ENCODE results near the gene SERP2.

The SERP2 gene

GRCh38 chr13:44435919-44436510, 62.4 kb downstream of the SERP2 start:
- DNase-seq (ENCODE audit: low spot score): peak; percentile 29

- peak; percentile 96 for DNase-seq (ENCODE audit: low spot score)
These were observed 63.1 kb downstream of the SERP2 start for GRCh38 chr13:44436589-44437337.

GRCh38 chr13:44437356-44438233, 64.0 kb downstream of the SERP2 start:
- DNase-seq (ENCODE audit: low spot score): peak; percentile 80

GRCh38 chr13:44438234-44438579, 64.6 kb downstream of the SERP2 start:
- no peak for DNase-seq (ENCODE audit: low spot score)

- no peak for DNase-seq (ENCODE audit: low spot score)
These were observed 65.9 kb downstream of the SERP2 start for GRCh38 chr13:44439452-44440024.

GRCh38 chr13:44440046-44440608, 66.5 kb downstream of the SERP2 start:
- no peak for DNase-seq (ENCODE audit: low spot score)

All from RKO (cell line).